Mucosa of rectum (tissue), 2 donors: ENCODE results near the gene PRPF6.

ENCODE experiments used
- H3K27ac ChIP-seq, 2 donors: one replicate each; pipeline ENCODE4 v1.7.0; 2013; ENCODE audit warnings: inconsistent platforms in 2 of 2, low read depth in 2 of 2, low read length in 2 of 2
- H3K27me3 ChIP-seq, 2 donors: one replicate each; pipeline ENCODE4 v1.7.0; 2013; ENCODE audit warnings: low read length in 2 of 2; ENCODE audit not compliant: control insufficient read depth in 2 of 2, insufficient read depth in 2 of 2
- H3K36me3 ChIP-seq, 2 donors: one replicate each; pipeline ENCODE4 v1.7.0; 2013; ENCODE audit warnings: low read length in 2 of 2; ENCODE audit not compliant: control insufficient read depth in 2 of 2, insufficient read depth in 2 of 2
- H3K4me1 ChIP-seq, 2 donors: one replicate each; pipeline ENCODE4 v1.7.0; 2013; ENCODE audit warnings: low read length in 2 of 2, mild to moderate bottlenecking in 1 of 2; ENCODE audit not compliant: control insufficient read depth in 2 of 2, insufficient read depth in 2 of 2
- H3K4me3 ChIP-seq, 2 donors: one replicate each; pipeline ENCODE4 v1.7.0; 2013; ENCODE audit warnings: low read length in 2 of 2
- H3K9ac ChIP-seq, 2 donors: one replicate each; pipeline ENCODE4 v1.7.0; 2013; ENCODE audit warnings: low read length in 2 of 2, low read depth in 1 of 2, mild to moderate bottlenecking in 1 of 2
- H3K9me3 ChIP-seq, 2 donors: one replicate each; pipeline ENCODE4 v1.7.0; 2013; ENCODE audit warnings: low read length in 2 of 2; ENCODE audit not compliant: control insufficient read depth in 2 of 2
- donor health status: healthy.
- donor health status: Normal muscosa, but diverticular disease.

PRPF6 gene

DNA sequence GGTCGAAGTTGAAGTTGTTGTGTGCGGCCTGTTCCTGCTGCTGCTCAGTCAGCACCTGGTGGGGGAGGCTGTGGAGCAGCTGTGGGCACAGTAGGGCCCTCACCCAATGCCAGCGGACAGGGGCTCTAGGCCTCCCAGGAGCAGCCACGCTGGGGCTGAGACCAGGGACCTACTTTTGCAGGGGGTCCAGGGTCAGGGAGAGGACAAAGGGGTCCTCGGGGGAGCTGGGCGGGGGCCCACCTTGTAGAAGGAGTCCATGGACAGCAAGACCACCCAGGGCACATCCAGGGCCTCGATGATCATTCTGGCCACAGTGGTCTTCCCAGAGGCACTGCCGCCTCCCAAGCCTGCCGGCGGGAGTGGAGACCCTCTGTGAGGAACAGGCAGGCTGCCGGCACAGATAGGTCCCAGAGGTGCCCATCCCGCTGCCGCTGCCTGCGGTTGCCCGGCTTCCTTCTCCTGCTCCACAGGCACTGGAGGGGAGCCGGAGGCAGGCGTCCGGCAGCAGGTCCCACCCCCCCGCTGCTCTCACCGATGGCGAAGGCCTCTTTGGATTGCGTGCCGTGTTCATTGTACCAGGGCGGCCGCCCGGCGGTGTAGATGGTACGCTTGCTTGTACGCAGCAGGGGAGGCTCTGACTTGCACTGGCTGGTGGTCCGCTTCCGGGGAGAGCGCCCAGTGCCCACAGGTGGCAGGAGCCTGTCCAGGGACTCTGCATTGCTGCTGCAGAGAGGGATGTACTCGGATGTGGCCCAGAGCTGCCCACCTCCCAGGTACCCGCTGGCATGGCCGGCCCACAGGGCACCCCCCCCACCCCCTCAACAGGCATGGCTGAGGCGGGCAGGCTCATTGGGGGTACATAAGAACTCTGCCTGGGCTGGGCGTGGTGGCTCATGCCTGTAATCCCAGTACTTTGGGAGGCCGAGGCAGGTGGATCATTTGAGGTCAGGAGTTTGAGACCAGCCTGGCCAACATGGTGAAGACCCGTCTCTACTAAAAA is 34.7 kb upstream of the PRPF6 start:
- Histone ChIP-seq H3K27ac (no peak overlapping the region), H3K4me1 (peaks cover 27 to 35% of the 10 kb centered on the region in 2 donors)

DNA sequence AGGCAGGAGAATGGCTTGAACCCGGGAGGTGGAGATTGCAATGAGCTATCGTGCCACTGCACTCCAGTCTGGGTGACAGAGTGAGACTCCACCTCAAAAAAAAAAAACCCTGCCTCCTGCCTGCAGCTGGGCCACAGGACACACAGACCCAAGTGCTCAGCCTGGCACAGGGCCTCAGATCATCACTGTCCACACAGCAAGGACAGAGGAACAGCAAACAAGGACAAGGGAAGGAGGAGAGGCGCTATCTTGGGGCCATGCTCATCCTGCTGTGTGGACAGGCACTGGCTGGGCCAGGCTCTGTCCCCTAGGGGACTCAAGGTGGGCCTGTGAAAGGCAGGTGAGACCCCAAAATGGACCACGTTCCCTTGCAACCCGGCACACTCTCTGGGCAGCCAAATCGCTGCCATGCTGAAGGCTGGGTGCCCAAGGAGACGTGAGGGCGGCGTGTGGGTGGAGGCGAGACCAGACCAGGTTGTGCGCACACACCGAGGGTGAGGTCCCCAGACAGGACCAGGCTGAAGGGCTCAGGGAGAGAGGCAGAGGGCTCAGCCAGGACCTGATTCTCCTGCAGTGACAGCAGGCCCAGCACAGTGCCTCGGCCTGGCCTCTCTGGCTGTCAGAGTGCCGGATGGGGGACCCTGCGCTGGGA is 33.8 kb upstream of the PRPF6 start:
- no peak overlapping the region for H3K27ac ChIP-seq
- peaks cover 31 to 38% of the 10 kb centered on the region in 2 donors for H3K36me3 ChIP-seq
- no peak overlapping the region for H3K4me3 ChIP-seq
- H3K9ac ChIP-seq: no peak overlapping the region
- H3K9me3 ChIP-seq: no peaks in the 10 kb centered on the region
- H3K4me1 ChIP-seq: peaks cover 34 to 42% of the 10 kb centered on the region in 2 donors
- no peaks in the 10 kb centered on the region for H3K27me3 ChIP-seq

More for the DNA sequence above, 34.7 kb upstream of the PRPF6 start:
- Histone ChIP-seq H3K36me3 (peaks cover 31 to 39% of the 10 kb centered on the region in 2 donors), H3K27me3 (no peaks in the 10 kb centered on the region), H3K4me3 (no peak overlapping the region), H3K9me3 (no peaks in the 10 kb centered on the region), H3K9ac (no peak overlapping the region)

DNA sequence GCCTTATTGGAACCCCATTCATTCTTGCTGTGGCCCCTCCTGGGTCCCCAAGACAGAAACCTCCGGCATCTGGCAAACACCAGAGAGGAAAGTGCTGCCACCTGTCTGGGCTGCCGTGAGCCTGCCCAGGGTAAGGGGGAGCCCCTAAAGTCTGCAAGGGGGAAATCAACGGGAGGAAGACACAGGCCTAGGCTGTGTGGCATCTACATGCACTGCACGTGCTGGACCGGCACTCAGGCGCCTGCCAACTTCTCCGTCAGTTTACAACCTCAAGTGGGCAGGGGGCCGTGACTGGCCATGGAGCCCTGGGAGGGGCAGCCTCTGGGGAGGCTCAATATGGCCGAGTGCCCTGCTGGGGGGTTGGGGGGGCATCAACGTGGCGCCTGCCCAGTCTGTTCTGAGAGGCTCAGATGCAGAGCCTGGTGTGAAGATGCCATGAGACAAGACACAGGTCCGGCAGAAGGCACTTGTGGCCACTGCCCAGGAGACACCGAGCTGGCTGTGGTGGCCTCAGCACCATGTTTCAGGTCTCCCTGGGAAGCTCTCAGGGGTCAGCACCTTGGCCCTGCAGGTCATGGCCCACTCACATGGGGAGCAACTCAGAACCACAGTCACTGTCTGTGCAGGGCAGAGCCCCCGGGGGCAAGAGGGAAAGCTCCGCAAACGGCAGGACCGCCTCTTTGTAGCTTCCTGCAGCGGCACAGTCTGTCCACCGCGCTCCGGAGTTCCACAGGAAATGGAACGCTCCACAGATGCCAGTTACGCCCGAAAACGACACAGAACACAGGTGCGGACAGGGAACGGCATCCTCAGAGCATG is 33.1 kb upstream of the PRPF6 start:
- H3K36me3 ChIP-seq: peaks cover 30 to 36% of the 10 kb centered on the region in 2 donors
- peak overlapping the region; percentile 62 to 81 for H3K27ac ChIP-seq
- no peaks in the 10 kb centered on the region for H3K9me3 ChIP-seq
- no peak overlapping the region for H3K9ac ChIP-seq
- no peak overlapping the region for H3K4me3 ChIP-seq
- H3K4me1 ChIP-seq: peaks cover 42 to 46% of the 10 kb centered on the region in 2 donors
- no peaks in the 10 kb centered on the region for H3K27me3 ChIP-seq

GRCh38 chr20:63950701-63951397 is 30.1 kb upstream of the PRPF6 start:
- H3K9ac ChIP-seq: peak overlapping the region; percentile 14 to 40
- H3K9me3 ChIP-seq: no peaks in the 10 kb centered on the region
- peak overlapping the region; percentile 75 to 77 for H3K27ac ChIP-seq
- H3K4me3 ChIP-seq: no peak overlapping the region
- H3K4me1 ChIP-seq: peaks cover 59 to 65% of the 10 kb centered on the region in 2 donors
- peaks cover 0 to 11% of the 10 kb centered on the region in 2 donors for H3K36me3 ChIP-seq
- H3K27me3 ChIP-seq: no peaks in the 10 kb centered on the region

GRCh38 chr20:63951398-63952209 is 29.3 kb upstream of the PRPF6 start:
- Histone ChIP-seq H3K36me3 (peaks cover 0 to 8% of the 10 kb centered on the region in 2 donors), H3K9me3 (no peaks in the 10 kb centered on the region), H3K4me1 (peaks cover 59 to 65% of the 10 kb centered on the region in 2 donors), H3K27ac (peak overlapping the region; percentile 75 to 77), H3K27me3 (no peaks in the 10 kb centered on the region), H3K9ac (peak overlapping the region in 1 of 2 donors; percentile 40), H3K4me3 (peak overlapping the region in 1 of 2 donors; percentile 33)

GRCh38 chr20:63952210-63952535 is 28.8 kb upstream of the PRPF6 start:
- H3K4me1 ChIP-seq: peaks cover 63 to 65% of the 10 kb centered on the region in 2 donors
- H3K9me3 ChIP-seq: no peaks in the 10 kb centered on the region
- no peak overlapping the region for H3K4me3 ChIP-seq
- peaks cover 0 to 8% of the 10 kb centered on the region in 2 donors for H3K36me3 ChIP-seq
- H3K27ac ChIP-seq: peak overlapping the region; percentile 75 to 77
- H3K27me3 ChIP-seq: no peaks in the 10 kb centered on the region
- H3K9ac ChIP-seq: peak overlapping the region in 1 of 2 donors; percentile 23

GRCh38 chr20:63952769-63953168 is 28.2 kb upstream of the PRPF6 start:
- H3K4me3 ChIP-seq: no peak overlapping the region
- H3K4me1 ChIP-seq: peaks cover 65 to 68% of the 10 kb centered on the region in 2 donors
- no peaks in the 10 kb centered on the region for H3K9me3 ChIP-seq
- peak overlapping the region; percentile 75 to 77 for H3K27ac ChIP-seq
- no peaks in the 10 kb centered on the region for H3K27me3 ChIP-seq
- peak overlapping the region in 1 of 2 donors; percentile 23 for H3K9ac ChIP-seq
- H3K36me3 ChIP-seq: peaks cover 0 to 5% of the 10 kb centered on the region in 2 donors

DNA sequence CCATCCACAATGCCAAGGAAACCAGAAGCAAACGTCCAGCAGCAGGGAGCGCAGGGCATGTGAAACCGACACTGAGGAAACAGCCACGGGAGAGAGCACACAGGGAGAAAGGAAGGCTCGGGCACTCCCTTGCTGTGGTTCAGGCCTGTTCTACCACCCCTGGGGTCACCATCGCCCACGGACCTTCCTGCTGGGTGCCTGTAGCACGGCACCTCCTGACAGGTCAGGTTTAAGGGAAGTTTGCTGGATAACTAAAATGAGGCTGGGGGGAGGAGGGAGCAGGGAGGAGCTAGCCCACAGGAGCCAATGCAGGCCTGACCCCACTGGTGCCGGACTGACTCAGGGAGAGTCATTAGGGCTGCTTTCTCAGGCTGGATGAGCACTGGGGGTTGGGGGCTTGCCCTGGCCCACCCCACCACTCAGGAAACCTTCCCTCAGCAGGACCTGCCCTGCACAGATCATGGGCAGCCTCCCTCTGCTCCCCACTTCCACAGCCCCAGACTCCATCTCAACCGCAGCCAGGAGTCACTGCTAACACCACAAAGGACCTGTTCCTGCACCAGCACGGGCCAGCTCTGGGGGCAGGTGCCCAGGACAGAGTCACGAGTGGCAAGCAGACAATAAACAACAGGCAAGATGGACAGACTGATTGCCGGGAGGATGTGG is 27.0 kb upstream of the PRPF6 start:
- H3K27me3 ChIP-seq: no peaks in the 10 kb centered on the region
- peaks cover 57 to 67% of the 10 kb centered on the region in 2 donors for H3K4me1 ChIP-seq
- H3K4me3 ChIP-seq: peak overlapping the region; percentile 13 to 31
- H3K9me3 ChIP-seq: no peaks in the 10 kb centered on the region
- peaks cover 0 to 5% of the 10 kb centered on the region in 2 donors for H3K36me3 ChIP-seq
- H3K27ac ChIP-seq: peak overlapping the region in 1 of 2 donors; percentile 16
- H3K9ac ChIP-seq: peak overlapping the region in 1 of 2 donors; percentile 19
